Hematopoietic multipotent progenitor cell treated with erythropoietin and hydrocortisone succinate and interleukin-3 and kit ligand, for 15 days (in vitro differentiated cells): ENCODE data around the gene NXPE1.
"Not testable (repeated sequence)": the region's sequence is repeated elsewhere in the genome, so short reads cannot be mapped to it uniquely, and the experiment has no call there.

Experiments used
- DNase-seq: peaks from one replicate; pipeline ENCODE4 v3.0.0-alpha.2; 2015; ENCODE audit warnings: low spot score

The NXPE1 gene

GRCh38 chr11:114559425-114560310 is at the start of gene NXPE1:
Gene NXPE1 (minus strand): TSS chr11:114559881. CDS start chr11:114551201, 8,680 bp downstream.
- no peak for DNase-seq

GRCh38 chr11:114609429-114609828 is 49.7 kb upstream of the NXPE1 start:
- DNase-seq, result no peak

- not testable (repeated sequence) for DNase-seq
Observed at GRCh38 chr11:114608605-114609004, 48.9 kb upstream of the NXPE1 start.

GRCh38 chr11:114607753-114608459 is 48.2 kb upstream of the NXPE1 start:
- no peak for DNase-seq

GRCh38 chr11:114606802-114607075 is 47.1 kb upstream of the NXPE1 start:
- DNase-seq, result not testable (repeated sequence)

GRCh38 chr11:114606003-114606801 is 46.5 kb upstream of the NXPE1 start:
- DNase-seq, result no peak

GRCh38 chr11:114605370-114605769 is 45.7 kb upstream of the NXPE1 start:
- DNase-seq, result no peak

- DNase-seq, result no peak
Observed at GRCh38 chr11:114604886-114605285, 45.2 kb upstream of the NXPE1 start.

- no peak for DNase-seq
Observed at GRCh38 chr11:114604179-114604813, 44.6 kb upstream of the NXPE1 start.

- DNase-seq, result not testable (repeated sequence)
Observed at GRCh38 chr11:114603151-114603550, 43.5 kb upstream of the NXPE1 start.

GRCh38 chr11:114598461-114598860 is 38.8 kb upstream of the NXPE1 start:
- DNase-seq, result no peak

- DNase-seq, result no peak
Observed at GRCh38 chr11:114596175-114596919, 36.7 kb upstream of the NXPE1 start.

- no peak for DNase-seq
Observed at GRCh38 chr11:114595571-114595970, 35.9 kb upstream of the NXPE1 start, which contains the start of gene NXPE4. Gene NXPE4 (minus strand): TSS chr11:114595786. CDS start chr11:114594759, 1,027 bp downstream.

GRCh38 chr11:114594703-114595102 is 35.0 kb upstream of the NXPE1 start:
- no peak for DNase-seq

- no peak for DNase-seq
Observed at GRCh38 chr11:114587398-114587953, 27.8 kb upstream of the NXPE1 start.

GRCh38 chr11:114586797-114587196 is 27.1 kb upstream of the NXPE1 start:
- peak; percentile 7 for DNase-seq

- no peak for DNase-seq
Observed at GRCh38 chr11:114571712-114572111, 12.0 kb upstream of the NXPE1 start.

- no peak for DNase-seq
Observed at GRCh38 chr11:114569801-114570200, 10.1 kb upstream of the NXPE1 start.

- DNase-seq, result no peak
Observed at GRCh38 chr11:114566276-114566675, 6.6 kb upstream of the NXPE1 start.

- no peak for DNase-seq
Observed at GRCh38 chr11:114564831-114565230, 5.2 kb upstream of the NXPE1 start.

GRCh38 chr11:114563077-114563476 is 3.4 kb upstream of the NXPE1 start:
- no peak for DNase-seq
